Measurements from ENCODE around the gene PTH2.
"Not testable (repeated sequence)": the region's sequence is repeated elsewhere in the genome, so short reads cannot be mapped to it uniquely, and the experiment has no call there.

Gene PTH2

DNA sequence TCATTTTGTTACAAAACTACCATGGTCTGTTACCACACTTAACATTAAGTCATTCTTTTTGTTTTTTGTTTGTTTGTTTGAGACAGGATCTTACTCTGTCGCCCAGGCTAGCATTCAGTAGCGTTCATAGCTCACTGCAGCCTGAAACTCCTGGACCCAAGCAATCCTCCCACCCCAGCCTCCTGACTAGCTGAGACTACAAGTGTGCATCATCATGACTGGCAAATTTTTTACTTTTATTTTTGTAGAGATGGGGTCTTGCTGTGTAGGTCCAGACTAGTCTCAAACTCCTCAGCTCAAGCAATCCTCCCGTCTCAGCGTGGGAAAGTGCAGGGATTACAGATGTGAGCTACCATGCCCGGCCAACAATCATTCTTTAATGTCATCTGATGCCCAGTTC, 33.1 kb upstream of the PTH2 start:
- H3K27me3 ChIP-seq (ENCODE audit: low read depth) = no peaks in the 10 kb centered on the region
- no peak overlapping the region for H3K4me3 ChIP-seq
- H3K36me3 ChIP-seq (replicated peaks) = no peaks in the 10 kb centered on the region; the same call in 1 of the 2 replicates
- no peak for DNase-seq (ENCODE audit: low spot score in 2 of 2)
- no peaks in the 10 kb centered on the region for H3K9me3 ChIP-seq
- in situ Hi-C loops (cut with MboI; ENCODE audit: low sequenced_read_pairs) = no loop called here
- H3K4me1 ChIP-seq = peaks cover 3% of the 10 kb centered on the region; the same call in 1 of the 2 replicates

DNA sequence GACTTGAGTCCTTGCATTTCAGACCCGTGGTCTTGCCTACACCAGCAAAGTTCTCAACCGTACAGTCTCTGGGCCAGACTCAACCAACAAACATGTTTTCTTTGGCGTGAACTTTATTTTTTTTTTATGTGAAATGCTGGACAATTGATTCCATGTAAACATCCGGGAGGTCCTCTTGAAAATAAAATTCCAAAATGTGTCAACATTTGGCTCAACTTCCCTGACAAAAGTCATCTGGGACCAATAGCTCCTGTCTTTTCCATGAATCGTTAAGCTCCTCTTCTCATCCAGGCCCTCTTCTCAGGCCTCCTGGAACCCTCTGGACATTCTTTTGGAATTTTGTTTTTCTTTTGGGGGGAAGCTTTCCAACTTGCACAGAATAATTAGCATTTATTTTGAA, 32.5 kb upstream of the PTH2 start:
- peaks cover 3% of the 10 kb centered on the region; the same call in 1 of the 2 replicates for H3K4me1 ChIP-seq
- no peak overlapping the region for H3K4me3 ChIP-seq
- H3K27me3 ChIP-seq (ENCODE audit: low read depth) = no peaks in the 10 kb centered on the region
- DNase-seq (ENCODE audit: low spot score in 2 of 2) = no peak
- no peaks in the 10 kb centered on the region for H3K9me3 ChIP-seq
- in situ Hi-C loops (cut with MboI; ENCODE audit: low sequenced_read_pairs) = no loop called here
- H3K36me3 ChIP-seq (replicated peaks) = no peaks in the 10 kb centered on the region; the same call in 1 of the 2 replicates

DNA sequence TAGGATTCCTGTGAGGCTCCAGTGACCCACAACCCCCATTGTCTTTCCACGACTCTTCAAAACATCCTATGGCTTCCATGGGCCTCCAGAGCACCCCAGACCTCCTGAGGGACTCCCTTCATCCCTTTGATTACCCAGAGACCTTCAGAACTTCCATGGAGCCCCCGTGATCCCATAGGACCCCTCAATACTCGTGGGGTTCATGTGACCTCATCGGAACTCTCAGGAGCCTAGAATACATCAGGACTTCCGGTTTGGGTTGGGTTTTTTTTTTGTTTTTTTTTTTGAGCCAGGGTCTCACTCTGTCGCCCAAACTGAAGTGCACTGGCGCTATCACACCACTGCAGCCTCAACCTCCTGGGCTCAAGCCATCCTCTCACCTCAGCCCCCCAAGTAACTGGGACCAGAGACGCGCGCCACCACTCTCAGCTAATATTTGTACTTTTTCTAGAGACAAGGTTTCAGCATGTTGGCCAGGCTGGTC, 30.6 kb upstream of the PTH2 start:
- in situ Hi-C loops (cut with MboI; ENCODE audit: low sequenced_read_pairs) = no loop called here
- Histone ChIP-seq H3K9me3 (no peaks in the 10 kb centered on the region), H3K4me3 (peak overlapping the region; percentile 90), H3K27me3 (ENCODE audit: low read depth) (no peaks in the 10 kb centered on the region), H3K4me1 (peaks cover 3% of the 10 kb centered on the region; the same call in 1 of the 2 replicates), H3K36me3 (replicated peaks) (peaks cover 15% of the 10 kb centered on the region)
- no peak for DNase-seq (ENCODE audit: low spot score in 2 of 2)

DNA sequence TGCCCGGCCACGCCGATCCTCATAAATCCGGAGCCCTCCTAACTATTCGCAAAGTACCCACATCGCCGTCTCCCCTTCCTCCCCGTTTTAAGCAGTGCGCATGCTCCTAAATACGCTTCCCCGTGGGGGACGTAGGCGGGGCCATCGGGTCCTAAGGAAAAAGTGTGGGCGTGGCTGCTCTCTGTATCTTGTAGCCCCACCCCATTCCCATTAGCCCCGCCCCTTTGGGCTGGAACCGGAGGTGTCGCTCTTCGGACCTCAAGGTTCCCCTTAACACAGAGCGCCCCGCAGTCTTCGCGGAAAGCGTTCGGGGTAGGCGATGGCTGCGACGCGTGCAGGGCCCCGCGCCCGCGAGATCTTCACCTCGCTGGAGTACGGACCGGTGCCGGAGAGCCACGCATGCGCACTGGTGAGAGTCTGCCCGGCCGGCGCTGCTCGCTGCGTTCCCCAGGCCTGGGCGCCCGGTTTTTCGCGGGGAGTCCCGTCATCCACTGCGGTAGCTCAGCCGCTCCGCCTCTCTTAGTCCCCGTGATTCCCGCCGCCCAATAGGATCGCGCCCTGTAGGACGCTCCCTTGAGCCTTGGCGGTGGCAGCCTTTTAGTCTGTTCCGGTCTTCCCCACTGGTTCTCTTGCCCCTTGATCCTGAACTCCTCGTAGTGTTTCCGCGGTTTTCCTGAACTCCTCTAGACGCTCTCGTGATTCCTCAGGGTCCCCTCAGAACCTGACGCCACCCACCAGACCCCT, 29.9 kb upstream of the PTH2 start, which contains the start of gene ALDH16A1:
ALDH16A1 (plus strand) TSS at position 213 of the 744 bp plus-strand sequence; CDS start at position 320, 107 bp downstream.
- in situ Hi-C loops (cut with MboI; ENCODE audit: low sequenced_read_pairs) = no loop called here
- H3K4me1 ChIP-seq = peaks cover 3% of the 10 kb centered on the region; the same call in 1 of the 2 replicates
- no peaks in the 10 kb centered on the region for H3K9me3 ChIP-seq

DNA sequence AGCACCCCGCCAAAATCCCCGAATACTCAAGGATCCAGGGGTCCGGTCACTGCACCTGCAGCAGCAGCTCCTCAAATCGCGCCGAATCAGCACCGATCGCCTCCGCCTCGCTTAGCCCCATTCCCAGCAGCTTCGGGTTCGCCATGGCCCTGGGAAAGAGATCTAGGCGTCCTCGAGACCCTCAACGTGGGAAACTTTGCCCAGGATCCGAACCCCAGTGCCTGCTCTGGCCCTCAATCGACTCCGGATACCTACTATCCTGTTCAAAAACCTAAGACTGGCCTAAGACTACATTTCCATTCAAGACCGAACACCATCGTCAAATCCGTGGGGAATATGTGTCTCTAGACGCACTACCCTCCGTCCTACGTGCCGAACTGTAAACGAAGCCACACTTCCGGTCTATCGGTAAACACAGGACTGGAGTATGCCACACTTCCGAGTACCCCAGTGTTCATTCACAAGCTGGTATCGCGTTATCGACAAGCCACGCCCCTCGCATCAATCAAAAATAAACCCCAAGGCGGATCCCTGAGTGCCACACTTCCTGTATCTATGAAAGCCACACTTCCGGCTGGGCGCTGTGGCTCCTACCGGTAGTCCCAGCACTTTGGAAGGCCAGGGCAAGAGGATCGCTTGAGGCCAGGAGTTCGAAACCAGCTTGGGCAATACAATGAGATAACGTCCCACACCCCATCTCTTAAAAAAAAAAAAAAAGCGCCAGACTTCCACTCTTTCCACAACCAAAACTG, 28.4 kb upstream of the PTH2 start, which contains the start of gene PIH1D1:
PIH1D1 (minus strand) TSS at position 385 of the 752 bp plus-strand sequence; CDS start at position 145, 240 bp downstream.
- H3K27me3 ChIP-seq (ENCODE audit: low read depth) = no peaks in the 10 kb centered on the region
- H3K4me3 ChIP-seq = peak within 1 kb of the TSS; percentile 90
- peak; percentile 98 for DNase-seq (ENCODE audit: low spot score in 2 of 2)
- peaks cover 3% of the 10 kb centered on the region; the same call in 1 of the 2 replicates for H3K4me1 ChIP-seq
- in situ Hi-C loops (cut with MboI; ENCODE audit: low sequenced_read_pairs) = no loop called here
- no peaks in the 10 kb centered on the region for H3K9me3 ChIP-seq
- H3K36me3 ChIP-seq (replicated peaks) = peaks cover 32% of the 10 kb centered on the region

More for the DNA sequence above, 29.9 kb upstream of the PTH2 start, which contains the start of gene ALDH16A1:
- DNase-seq (ENCODE audit: low spot score in 2 of 2) = peak; percentile 96 to 98
- no peaks in the 10 kb centered on the region for H3K27me3 ChIP-seq (ENCODE audit: low read depth)
- H3K36me3 ChIP-seq (replicated peaks) = peaks cover 21% of the 10 kb centered on the region
- peak within 1 kb of the TSS; percentile 90 for H3K4me3 ChIP-seq

DNA sequence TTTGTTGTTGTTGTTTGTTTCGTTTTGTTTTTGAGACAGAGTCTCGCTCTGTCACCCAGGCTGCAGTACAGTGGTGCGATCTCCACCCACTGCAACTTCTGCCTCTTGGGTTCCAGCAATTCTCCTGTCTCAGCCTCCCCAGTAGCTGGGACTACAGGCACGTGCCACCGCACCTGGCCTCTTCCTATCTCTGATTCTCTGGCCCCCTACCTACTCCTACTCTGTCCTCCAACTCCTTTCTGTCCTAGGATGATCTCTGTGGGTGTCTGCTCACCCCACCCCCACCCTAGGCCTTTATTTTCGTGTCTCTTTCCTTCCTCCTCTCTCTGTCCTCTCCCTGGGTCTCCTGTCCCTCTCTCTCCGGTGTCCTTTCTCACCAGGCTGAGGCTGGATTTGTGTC, 27.2 kb upstream of the PTH2 start:
- peak overlapping the region; percentile 79 for H3K4me3 ChIP-seq

DNA sequence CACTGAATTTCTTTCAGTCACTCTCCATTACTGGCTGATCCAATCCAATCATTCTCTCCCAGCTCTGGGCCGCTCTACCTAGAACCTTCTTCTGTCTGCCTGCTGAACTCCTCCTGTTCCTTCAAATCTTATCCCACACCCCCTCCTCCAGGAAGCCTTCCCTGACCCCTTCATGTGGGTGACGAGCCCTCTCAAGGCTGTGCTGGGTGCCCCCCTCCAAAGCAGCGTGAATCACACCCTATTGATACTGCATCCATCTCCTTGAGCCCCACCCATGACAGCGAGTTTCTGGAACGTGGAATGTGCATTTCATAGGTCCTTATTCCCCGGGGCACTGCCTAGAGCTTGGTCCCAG, 25.2 kb upstream of the PTH2 start:
- no peaks in the 10 kb centered on the region for H3K9me3 ChIP-seq

More for the DNA sequence above, 27.2 kb upstream of the PTH2 start:
- DNase-seq (ENCODE audit: low spot score in 2 of 2) = no peak
- H3K27me3 ChIP-seq (ENCODE audit: low read depth) = no peaks in the 10 kb centered on the region
- H3K36me3 ChIP-seq (replicated peaks) = peaks cover 33% of the 10 kb centered on the region
- in situ Hi-C loops (cut with MboI; ENCODE audit: low sequenced_read_pairs) = no loop called here
- H3K4me1 ChIP-seq = peaks cover 3% of the 10 kb centered on the region; the same call in 1 of the 2 replicates
- H3K9me3 ChIP-seq = no peaks in the 10 kb centered on the region

DNA sequence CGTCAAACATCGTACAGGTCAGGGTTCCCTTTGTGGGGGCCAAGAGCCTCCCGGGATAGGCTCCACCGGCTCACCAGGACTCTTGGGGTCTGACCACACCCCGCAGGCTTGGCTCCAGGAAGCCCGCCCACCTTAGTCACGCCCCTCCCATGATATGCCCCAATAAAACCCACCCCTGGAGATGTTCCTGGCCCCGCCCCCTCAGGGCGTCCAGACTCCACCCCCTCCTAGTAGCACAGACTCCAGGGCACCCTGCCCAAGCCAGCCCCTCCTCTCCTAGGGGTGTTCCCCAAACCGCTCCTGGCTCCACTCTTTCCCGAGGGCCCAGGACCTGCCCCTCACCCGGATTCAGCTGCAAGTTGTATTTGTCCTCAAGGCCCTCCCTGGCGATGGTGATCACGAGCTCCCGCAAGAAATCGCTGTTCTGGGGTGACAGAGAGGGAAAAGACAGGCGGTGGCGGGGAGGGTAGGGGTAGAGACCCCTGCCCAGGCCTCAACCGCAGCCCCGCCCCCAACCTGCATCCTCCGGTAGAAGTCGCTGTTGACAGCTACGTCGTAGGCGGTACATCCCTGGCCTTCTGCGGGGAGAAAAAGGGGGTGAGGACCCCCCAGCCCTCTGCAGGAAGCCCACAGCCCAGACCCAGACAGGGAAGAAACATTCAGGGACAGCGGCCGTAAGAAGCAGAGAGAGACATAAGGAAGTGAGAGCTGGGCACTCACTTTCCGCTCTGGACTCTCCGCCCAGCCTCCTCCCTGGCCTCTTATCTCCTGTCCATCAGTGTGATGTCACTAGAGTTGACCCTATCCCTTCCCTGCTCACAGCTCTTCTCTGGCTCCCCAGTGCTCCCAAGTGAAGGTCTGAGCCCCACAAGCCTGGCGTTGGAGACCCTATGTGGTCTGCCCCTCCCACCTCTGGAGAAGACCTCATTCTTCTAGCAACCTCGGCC, 24.5 kb upstream of the PTH2 start:
- H3K27me3 ChIP-seq (ENCODE audit: low read depth) = no peaks in the 10 kb centered on the region
- H3K9me3 ChIP-seq = no peaks in the 10 kb centered on the region
- no peak overlapping the region for H3K4me3 ChIP-seq
- peak; percentile 42 to 83 for DNase-seq (ENCODE audit: low spot score in 2 of 2)
- in situ Hi-C loops (cut with MboI; ENCODE audit: low sequenced_read_pairs) = no loop called here
- peaks cover 33% of the 10 kb centered on the region for H3K36me3 ChIP-seq (replicated peaks)
- H3K4me1 ChIP-seq = no peaks in the 10 kb centered on the region

More for the DNA sequence above, 25.2 kb upstream of the PTH2 start:
- DNase-seq (ENCODE audit: low spot score in 2 of 2) = no peak
- Histone ChIP-seq H3K4me1 (no peaks in the 10 kb centered on the region), H3K27me3 (ENCODE audit: low read depth) (no peaks in the 10 kb centered on the region), H3K4me3 (no peak overlapping the region), H3K36me3 (replicated peaks) (peaks cover 33% of the 10 kb centered on the region)
- in situ Hi-C loops (cut with MboI; ENCODE audit: low sequenced_read_pairs) = no loop called here

DNA sequence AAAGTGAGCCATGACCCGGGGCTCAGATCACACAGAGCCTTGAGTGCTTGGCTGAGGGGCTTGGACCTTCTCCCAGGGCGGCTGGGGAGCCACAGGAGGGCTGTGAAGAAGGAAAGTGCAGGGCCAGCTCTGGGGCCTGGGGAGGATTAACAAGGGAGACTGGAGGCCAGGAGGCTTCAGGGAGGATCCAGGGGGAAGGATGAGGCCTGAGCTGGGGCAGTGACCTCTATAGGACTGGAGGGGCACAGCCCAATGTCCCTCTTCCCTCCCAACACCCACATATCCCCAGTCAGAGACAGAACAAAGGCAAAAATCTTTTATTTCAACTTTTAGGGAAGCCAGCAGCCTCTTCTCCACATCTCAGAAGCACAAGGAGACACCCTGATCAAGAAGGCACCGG, 22.8 kb upstream of the PTH2 start:
- Histone ChIP-seq H3K4me3 (no peak overlapping the region), H3K36me3 (replicated peaks) (peaks cover 33% of the 10 kb centered on the region), H3K4me1 (peaks cover 7% of the 10 kb centered on the region), H3K27me3 (ENCODE audit: low read depth) (peaks cover 10% of the 10 kb centered on the region), H3K9me3 (no peaks in the 10 kb centered on the region)
- in situ Hi-C loops (cut with MboI; ENCODE audit: low sequenced_read_pairs) = no loop called here
- DNase-seq (ENCODE audit: low spot score in 2 of 2) = no peak

DNA sequence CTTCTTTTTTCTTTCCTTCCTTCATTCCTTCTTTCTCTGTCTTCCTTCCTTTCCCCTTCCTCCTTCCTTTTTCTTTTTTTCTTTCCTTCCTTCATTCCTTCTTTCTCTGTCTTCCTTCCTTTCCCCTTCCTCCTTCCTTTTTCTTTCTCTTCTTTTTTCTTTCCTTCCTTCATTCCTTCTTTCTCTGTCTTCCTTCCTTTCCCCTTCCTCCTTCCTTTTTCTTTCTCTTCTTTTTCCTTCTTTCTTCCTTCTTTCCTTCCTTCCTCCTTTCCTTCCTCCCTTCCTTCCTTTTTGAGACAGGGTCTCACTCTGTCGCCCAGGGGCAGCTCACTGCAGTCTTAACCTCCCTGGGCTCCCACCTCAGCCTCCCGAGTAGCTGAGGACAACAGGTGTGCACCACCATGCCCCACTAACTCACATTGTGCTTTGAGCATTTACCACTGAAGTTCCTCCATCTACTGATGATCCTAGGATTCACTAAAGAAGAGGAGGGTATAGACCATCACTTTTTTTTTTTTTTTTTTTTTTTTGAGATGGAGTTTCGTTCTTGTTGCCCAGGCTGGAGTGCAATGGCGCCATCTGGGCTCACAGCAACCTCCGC, 21.0 kb upstream of the PTH2 start:
- H3K36me3 ChIP-seq (replicated peaks) = peaks cover 22% of the 10 kb centered on the region
- H3K9me3 ChIP-seq; in situ Hi-C loops (cut with MboI; ENCODE audit: low sequenced_read_pairs); H3K4me3 ChIP-seq; DNase-seq (ENCODE audit: low spot score in 2 of 2): not testable (repeated sequence)
- H3K4me1 ChIP-seq = peaks cover 11% of the 10 kb centered on the region
- H3K27me3 ChIP-seq (ENCODE audit: low read depth) = peaks cover 26% of the 10 kb centered on the region

DNA sequence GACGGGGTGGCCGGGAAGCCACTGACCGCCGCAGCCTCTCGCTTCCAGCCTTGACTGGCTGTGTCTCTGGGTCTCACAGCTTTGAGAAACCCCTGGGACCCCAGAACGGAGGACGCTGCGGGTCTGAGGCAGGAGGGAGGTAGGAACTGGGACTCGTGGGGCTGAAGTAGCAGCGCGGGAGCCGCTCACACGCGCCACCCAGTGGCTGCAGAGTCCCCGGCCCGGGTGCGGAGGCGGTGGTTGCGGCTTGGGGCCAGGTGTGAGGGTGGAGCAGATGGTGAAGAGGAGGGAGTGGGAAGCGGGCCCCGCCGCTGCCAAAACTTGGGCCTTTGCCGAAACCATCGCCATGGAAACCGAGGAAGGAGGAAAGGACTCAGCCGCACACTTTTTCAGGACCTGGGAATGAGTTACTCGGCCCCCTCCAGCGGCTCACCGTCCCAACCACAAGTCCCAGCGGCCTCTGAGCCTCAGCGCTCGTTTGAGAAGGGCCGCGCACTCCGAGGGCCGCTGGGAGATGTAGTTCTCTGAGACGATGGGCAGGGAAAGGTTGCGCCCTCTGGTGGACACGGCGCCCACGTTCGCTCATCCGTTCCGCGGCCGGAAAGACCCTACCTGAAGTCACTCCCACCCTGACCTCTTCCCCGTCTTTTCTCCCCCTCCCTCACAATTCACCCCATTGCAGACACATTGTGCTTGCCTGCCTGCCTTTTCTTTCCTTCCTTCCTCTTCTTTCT, 20.3 kb upstream of the PTH2 start:
- Histone ChIP-seq H3K4me3 (peak overlapping the region; percentile 56), H3K9me3 (no peaks in the 10 kb centered on the region), H3K36me3 (replicated peaks) (peaks cover 15% of the 10 kb centered on the region), H3K4me1 (peaks cover 11% of the 10 kb centered on the region), H3K27me3 (ENCODE audit: low read depth) (peaks cover 32% of the 10 kb centered on the region)
- in situ Hi-C loops (cut with MboI; ENCODE audit: low sequenced_read_pairs) = no loop called here
- DNase-seq (ENCODE audit: low spot score in 2 of 2) = peak; percentile 91 to 96

DNA sequence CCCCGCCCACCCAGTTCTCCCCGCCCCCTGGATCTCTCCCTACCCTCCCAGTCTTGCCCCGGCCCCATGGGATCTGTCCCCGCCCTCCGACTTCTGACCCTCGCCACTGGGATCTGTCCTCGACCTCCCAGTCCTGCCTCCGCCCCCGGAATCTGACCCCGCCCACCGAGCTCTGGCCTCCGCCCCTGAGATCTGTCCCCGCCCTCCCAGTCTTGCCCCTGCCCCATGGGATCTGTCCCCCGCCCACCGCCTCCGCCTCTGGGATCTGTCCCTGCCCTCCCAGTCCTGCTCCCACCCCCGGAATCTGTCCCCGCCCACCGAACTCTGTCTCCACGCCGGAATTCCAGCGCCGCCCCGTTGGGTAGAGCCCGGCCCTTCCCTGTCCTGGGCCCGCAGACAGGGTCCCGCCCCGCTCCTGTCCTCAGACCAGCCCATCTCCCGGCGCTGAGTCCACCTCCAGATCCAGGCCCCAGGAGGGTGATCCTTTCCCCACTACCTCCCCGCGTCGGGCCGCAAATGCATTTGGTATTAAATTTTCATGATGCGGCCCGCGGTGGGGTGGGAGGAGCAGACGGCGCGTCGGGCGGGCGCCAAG, 19.6 kb upstream of the PTH2 start:
- Histone ChIP-seq H3K36me3 (replicated peaks) (peaks cover 9% of the 10 kb centered on the region), H3K4me1 (peaks cover 11% of the 10 kb centered on the region), H3K27me3 (ENCODE audit: low read depth) (peaks cover 39% of the 10 kb centered on the region), H3K9me3 (no peaks in the 10 kb centered on the region), H3K4me3 (peak overlapping the region; percentile 56)
- peak; percentile 91 to 100 for DNase-seq (ENCODE audit: low spot score in 2 of 2)
- in situ Hi-C loops (cut with MboI; ENCODE audit: low sequenced_read_pairs) = no loop called here
